ENCODE measurements around the gene C2orf68. TPM values are rescaled to one million over a fixed set of nuclear protein-coding genes. Genes with fewer than 3 reads are reported as not detected.
"Not testable (repeated sequence)": the region's sequence is repeated elsewhere in the genome, so short reads cannot be mapped to it uniquely, and the experiment has no call there.

Gene C2orf68
- total RNA-seq, 1 donor from 2014 or later, result 21.3 TPM

- no peak for TF ChIP-seq CTCF (IDR thresholded peaks at IDR 0.05)
- Mint-ChIP-seq H3K9me3 (ENCODE audit: low read depth) (no peaks in the 10 kb centered on the region), H3K4me1 (ENCODE audit: low read depth) (peaks cover 23% of the 10 kb centered on the region), H3K27ac (ENCODE audit: unreplicated experiment) (no peak overlapping the region), H3K36me3 (ENCODE audit: low read depth) (no peaks in the 10 kb centered on the region), H3K27me3 (ENCODE audit: low read depth) (no peaks in the 10 kb centered on the region), H3K4me3 (ENCODE audit: unreplicated experiment) (no peak overlapping the region)
- DNase-seq (ENCODE audit: low spot score), result no peak
These were observed 47.7 kb downstream of the C2orf68 start for GRCh38 chr2:85564144-85564563.

- H3K4me1 Mint-ChIP-seq (ENCODE audit: low read depth), result peaks cover 26% of the 10 kb centered on the region
- H3K4me3 Mint-ChIP-seq (ENCODE audit: unreplicated experiment), result peak within 1 kb of the TSS; percentile 92
- H3K9me3 Mint-ChIP-seq (ENCODE audit: low read depth), result no peaks in the 10 kb centered on the region
- H3K36me3 Mint-ChIP-seq (ENCODE audit: low read depth), result peaks cover 1% of the 10 kb centered on the region
- H3K27ac Mint-ChIP-seq (ENCODE audit: unreplicated experiment), result peak within 1 kb of the TSS; percentile 95
- H3K27me3 Mint-ChIP-seq (ENCODE audit: low read depth), result no peaks in the 10 kb centered on the region
- DNase-seq (ENCODE audit: low spot score), result peak; percentile 97
- peak; percentile 68 for TF ChIP-seq CTCF (IDR thresholded peaks at IDR 0.05)
These were observed 50.3 kb downstream of the C2orf68 start, which contains the start of gene GGCX for GRCh38 chr2:85561280-85562212. TSS of gene GGCX (minus strand) at chr2:85561493. CDS start at chr2:85561428, 65 bp downstream.

- Mint-ChIP-seq H3K4me1 (ENCODE audit: low read depth) (peaks cover 26% of the 10 kb centered on the region), H3K27me3 (ENCODE audit: low read depth) (no peaks in the 10 kb centered on the region)
- no peak for TF ChIP-seq CTCF (IDR thresholded peaks at IDR 0.05)
These were observed 51.0 kb downstream of the C2orf68 start for GRCh38 chr2:85560812-85561279.

GRCh38 chr2:85560403-85560726, 51.5 kb downstream of the C2orf68 start:
- H3K36me3 Mint-ChIP-seq (ENCODE audit: low read depth); H3K9me3 Mint-ChIP-seq (ENCODE audit: low read depth); H3K27me3 Mint-ChIP-seq (ENCODE audit: low read depth); DNase-seq (ENCODE audit: low spot score): not testable (repeated sequence)
- H3K4me3 Mint-ChIP-seq (ENCODE audit: unreplicated experiment), result peak overlapping the region; percentile 92
- H3K27ac Mint-ChIP-seq (ENCODE audit: unreplicated experiment), result peak overlapping the region; percentile 95
- H3K4me1 Mint-ChIP-seq (ENCODE audit: low read depth), result peaks cover 26% of the 10 kb centered on the region

More at GRCh38 chr2:85560812-85561279, 51.0 kb downstream of the C2orf68 start:
- H3K4me3 Mint-ChIP-seq (ENCODE audit: unreplicated experiment), result peak overlapping the region; percentile 92
- no peaks in the 10 kb centered on the region for H3K9me3 Mint-ChIP-seq (ENCODE audit: low read depth)
- no peak for DNase-seq (ENCODE audit: low spot score)
- H3K36me3 Mint-ChIP-seq (ENCODE audit: low read depth), result peaks cover 1% of the 10 kb centered on the region
- peak overlapping the region; percentile 95 for H3K27ac Mint-ChIP-seq (ENCODE audit: unreplicated experiment)

- Mint-ChIP-seq H3K36me3 (ENCODE audit: low read depth) (peaks cover 5% of the 10 kb centered on the region), H3K4me3 (ENCODE audit: unreplicated experiment) (no peak overlapping the region), H3K27me3 (ENCODE audit: low read depth) (no peaks in the 10 kb centered on the region), H3K4me1 (ENCODE audit: low read depth) (peaks cover 26% of the 10 kb centered on the region), H3K9me3 (ENCODE audit: low read depth) (no peaks in the 10 kb centered on the region), H3K27ac (ENCODE audit: unreplicated experiment) (no peak overlapping the region)
- no peak for TF ChIP-seq CTCF (IDR thresholded peaks at IDR 0.05)
- DNase-seq (ENCODE audit: low spot score), result no peak
These were observed 53.7 kb downstream of the C2orf68 start for GRCh38 chr2:85558160-85558559.
